Motor neuron (in vitro differentiated cells): ENCODE measurements around the gene SMDT1. TPM values are rescaled to one million over a fixed set of nuclear protein-coding genes. Genes with fewer than 3 reads are reported as not detected.
"Not testable (repeated sequence)": the region's sequence is repeated elsewhere in the genome, so short reads cannot be mapped to it uniquely, and the experiment has no call there.

Source experiments
- ATAC-seq, 8 experiments: fragments of 200-7000 bp; cut with Tn5 transposase; replicated peaks in 6 of 8; 2 replicates each; pipeline ENCODE4 v1.8.0; 2021; ENCODE audit warnings: mild to moderate bottlenecking in 8 of 8, moderate library complexity in 8 of 8
- H3K27ac ChIP-seq, 2 donors: fragments of 250-450 bp; sonication (Bioruptor Pico); 2 replicates each; pipeline ENCODE4 v1.9.0; 2021; ENCODE audit warnings: antibody characterized with exemption in 2 of 2, mild to moderate bottlenecking in 2 of 2, moderate library complexity in 1 of 2
- H3K4me1 ChIP-seq, 2 donors: fragments of 250-450 bp; sonication (Bioruptor Pico); replicated peaks in 1 of 2; 2 replicates each; pipeline ENCODE4 v1.6.1; 2021; ENCODE audit warnings: antibody characterized with exemption in 2 of 2, mild to moderate bottlenecking in 2 of 2, moderate library complexity in 1 of 2
- H3K4me3 ChIP-seq, 5 donors: fragments of 250-450 bp; sonication (Bioruptor Pico); 2 replicates each; pipeline ENCODE4 v1.9.0; 2021; ENCODE audit warnings: antibody characterized with exemption in 5 of 5, mild to moderate bottlenecking in 5 of 5, moderate library complexity in 4 of 5
- WGBS, 10 experiments: fragments of 450-650 bp; shearing (Covaris generic); methylation state at CpG; one replicate each; pipeline ENCODE4 v1.0.0; 2022; 5-methylcytosine and 5-hydroxymethylcytosine counted together
- in situ Hi-C, 9 experiments: fragments of 400-800 bp; cut with MboI; loops; one replicate each; pipeline ENCODE4 v1.15.0; 2021; ENCODE audit warnings: low sequenced_read_pairs in 9 of 9, low pct_unique_long_range_greater_than_20kb in 2 of 9; ENCODE audit not compliant: unreplicated experiment in 9 of 9
- total RNA-seq, 8 experiments: library from RNA; unstranded; fragments of 300-600 nt; gene quantifications; 2 replicates each; pipeline versions ENCODE4 v1.2.3 to v1.2.4, GENCODE V29; 2022

Gene SMDT1
- total RNA-seq, 8 experiments from 2014 or later, result 6.9 to 28.5 (median 20.8) TPM

DNA sequence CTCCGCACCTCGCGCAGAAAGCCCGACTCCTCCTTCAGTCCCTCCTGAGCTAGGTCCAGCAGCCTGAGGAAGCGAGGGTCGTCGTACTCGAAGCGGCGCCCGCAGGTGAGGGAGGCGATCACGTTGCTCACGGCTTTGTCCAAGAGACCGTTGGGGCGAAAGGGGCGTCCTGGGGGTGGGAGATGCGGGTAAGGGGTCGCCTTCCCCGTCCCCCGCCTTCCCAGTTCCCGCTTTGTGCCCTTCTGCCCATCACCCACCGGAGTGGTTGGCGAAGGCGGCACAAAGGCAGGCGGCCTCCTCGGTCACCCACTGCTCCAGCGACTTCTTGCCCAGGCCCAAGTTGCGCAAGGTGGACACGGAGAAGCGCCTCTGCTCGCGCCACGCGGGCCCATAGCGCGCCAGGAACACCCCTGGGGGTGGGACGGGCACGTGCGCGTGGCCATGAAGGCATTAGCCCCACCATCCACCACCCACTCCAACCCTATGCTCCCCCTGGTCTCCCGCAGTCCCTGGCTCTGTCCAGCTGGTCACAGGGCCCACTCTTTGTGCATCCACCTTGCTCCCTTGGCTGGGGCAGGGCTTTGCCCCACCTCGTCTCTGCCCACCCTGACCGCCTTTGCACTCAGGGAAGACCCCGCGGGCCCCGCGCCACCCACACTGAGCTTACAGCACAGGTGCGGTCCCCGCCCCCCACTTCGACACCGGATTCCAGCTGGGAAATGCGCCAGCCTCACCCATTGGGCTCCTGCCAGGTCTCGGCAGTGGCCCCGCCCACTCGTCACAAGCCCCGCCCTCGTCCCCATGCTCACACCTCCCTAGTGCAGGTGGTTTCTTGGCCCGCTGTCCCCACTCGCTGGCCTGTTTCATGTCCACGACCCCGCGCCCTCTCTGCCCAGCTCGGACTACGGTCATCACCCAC lies 49.5 kb downstream of the SMDT1 start:
- in situ Hi-C loops, H3K27ac ChIP-seq, H3K4me1 ChIP-seq, H3K4me3 ChIP-seq: not testable (repeated sequence)
- WGBS, 10 experiments, result no CpG with 5 or more reads among the region's 65 CpGs
- ATAC-seq, result peak in 3 of 8 experiments; percentile 13 to 20 (median 19)

GRCh38 chr22:42130182-42130581 lies 50.7 kb downstream of the SMDT1 start:
- H3K4me1 ChIP-seq, ATAC-seq, H3K4me3 ChIP-seq, in situ Hi-C loops, H3K27ac ChIP-seq: not testable (repeated sequence)
- no CpG with 5 or more reads among the region's 7 CpGs for WGBS, 10 experiments

DNA sequence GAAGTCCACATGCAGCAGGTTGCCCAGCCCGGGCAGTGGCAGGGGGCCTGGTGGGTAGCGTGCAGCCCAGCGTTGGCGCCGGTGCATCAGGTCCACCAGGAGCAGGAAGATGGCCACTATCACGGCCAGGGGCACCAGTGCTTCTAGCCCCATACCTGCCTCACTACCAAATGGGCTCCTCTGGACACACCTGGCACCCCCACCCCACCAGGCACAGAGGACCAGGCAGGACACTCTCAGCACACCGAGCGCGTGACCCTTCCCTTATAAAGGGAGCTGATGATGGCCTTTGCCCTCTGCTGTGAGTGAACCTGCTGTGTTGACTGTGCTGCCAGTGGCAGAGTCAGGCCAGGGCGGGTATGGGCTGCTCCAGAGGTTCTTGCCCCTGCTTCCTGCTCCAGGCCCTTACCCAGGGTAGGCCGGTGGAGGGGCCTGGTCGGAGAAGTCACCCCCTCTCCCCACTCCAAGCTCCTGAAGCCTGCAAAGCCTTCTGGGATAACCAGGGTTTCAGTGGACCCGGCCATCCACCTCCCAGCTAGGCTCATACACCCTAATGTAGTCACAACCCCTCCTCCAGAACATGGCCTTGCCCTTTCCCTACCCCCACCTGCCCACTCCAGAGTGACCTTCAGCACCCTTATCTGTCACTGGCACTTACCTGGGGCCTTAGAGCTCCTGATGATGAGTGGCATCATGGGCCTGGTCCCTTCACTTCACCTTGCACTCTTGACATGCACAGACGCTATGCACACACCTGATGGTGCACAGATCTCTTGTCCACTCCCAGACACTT lies 51.3 kb downstream of the SMDT1 start, which contains the start of gene CYP2D6:
Gene CYP2D6 (minus strand): TSS at position 172 of the 793 bp plus-strand sequence. CDS start 19 bp downstream, at position 153.
- H3K4me1 ChIP-seq, H3K4me3 ChIP-seq, H3K27ac ChIP-seq, in situ Hi-C loops: not testable (repeated sequence)
- WGBS, 10 experiments, result 96% methylated on average over 4 of the region's 14 CpGs; no CpG with 5 or more reads in 9 of the 10 experiments
- ATAC-seq, result peak in 1 of 8 experiments; percentile 8

DNA sequence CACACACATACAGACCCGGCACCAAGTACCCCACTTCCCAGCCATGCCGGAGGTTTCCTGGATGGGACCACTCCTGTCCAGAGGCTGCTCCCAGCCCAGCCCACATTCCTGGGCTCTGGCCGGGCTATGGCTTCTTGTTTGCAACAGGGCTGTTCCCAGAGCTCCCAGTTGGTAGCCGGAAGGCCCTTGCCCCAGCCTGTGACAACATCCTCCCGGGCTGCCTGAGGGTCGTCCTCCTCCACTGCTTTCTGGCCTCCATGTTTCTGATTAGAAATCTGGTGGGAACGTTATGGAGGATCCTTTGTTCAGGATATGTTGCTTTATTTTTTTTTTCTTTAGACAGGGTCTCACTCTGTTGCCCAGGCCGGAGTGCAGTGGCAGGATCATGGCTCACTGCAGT lies 52.1 kb downstream of the SMDT1 start:
- ATAC-seq, result no peak
- H3K27ac ChIP-seq, result no peak overlapping the region
- in situ Hi-C loops, result no loop called here
- no peak overlapping the region for H3K4me3 ChIP-seq
- 33 to 100% (median 72%) methylated on average over 1 to 6 of the region's 8 CpGs; no CpG with 5 or more reads in 4 of the 10 experiments for WGBS, 10 experiments
- H3K4me1 ChIP-seq, result peaks cover 0 to 5% of the 10 kb centered on the region in 2 donors

GRCh38 chr22:42132457-42132856 lies 53.0 kb downstream of the SMDT1 start:
- 60 to 89% (median 78%) methylated on average over 2 to 10 of the region's 13 CpGs; no CpG with 5 or more reads in 4 of the 10 experiments for WGBS, 10 experiments
- no peak for ATAC-seq

More at GRCh38 chr22:42132457-42132856, 53.0 kb downstream of the SMDT1 start:
- in situ Hi-C loops, result no loop called here
- Histone ChIP-seq H3K4me1 (peaks cover 0 to 5% of the 10 kb centered on the region in 2 donors), H3K4me3 (no peak overlapping the region), H3K27ac (no peak overlapping the region)

Other genes with a start within 250 kb of the SMDT1 start
- 100 to 1,000 TPM in 6 of 8 experiments, 10 to 100 TPM in 2; 40.9 to 173 (median 120) TPM for gene SREBF2, start 246.6 kb upstream of the SMDT1 start, total RNA-seq
- gene SHISA8, start 164.6 kb upstream of the SMDT1 start, total RNA-seq, result under 1 TPM in 3 of 8 experiments, not detected in 5; 0.11 to 0.27 (median 0.13) TPM
- gene TNFRSF13C, start 152.9 kb upstream of the SMDT1 start, total RNA-seq, result 1 to 10 TPM in 1 of 8 experiments, under 1 TPM in 6, not detected in 1; 0.22 to 1.1 (median 0.63) TPM
- gene CENPM, start 132.5 kb upstream of the SMDT1 start, total RNA-seq, result 10 to 100 TPM in 3 of 8 experiments, 1 to 10 TPM in 5; 1.4 to 28.1 (median 4.4) TPM
- 100 to 1,000 TPM in 4 of 8 experiments, 10 to 100 TPM in 1, 1 to 10 TPM in 2, under 1 TPM in 1; 0.92 to 119 (median 93.3) TPM for gene SEPTIN3, start 110.3 kb upstream of the SMDT1 start, total RNA-seq
- gene WBP2NL, start 80.9 kb upstream of the SMDT1 start, total RNA-seq, result 1 to 10 TPM in 1 of 8 experiments, under 1 TPM in 6, not detected in 1; 0.05 to 1.0 (median 0.42) TPM
- gene NAGA, start 8.9 kb upstream of the SMDT1 start, total RNA-seq, result 10 to 100 TPM in 5 of 8 experiments, 1 to 10 TPM in 3; 6.6 to 23.5 (median 11.4) TPM
- 10 to 100 TPM in 3 of 8 experiments, 1 to 10 TPM in 1, under 1 TPM in 4; 0.36 to 18.5 (median 1.1) TPM for gene PHETA2, start 5.5 kb upstream of the SMDT1 start, total RNA-seq
- 100 to 1,000 TPM in 5 of 8 experiments, 10 to 100 TPM in 3; 86.9 to 151 (median 105) TPM for gene NDUFA6, start 11.1 kb downstream of the SMDT1 start, total RNA-seq
- gene CYP2D6, start 51.1 kb downstream of the SMDT1 start, total RNA-seq, result 1 to 10 TPM in 7 of 8 experiments, under 1 TPM in 1; 0.66 to 4.0 (median 1.8) TPM
- gene TCF20, start 191.0 kb downstream of the SMDT1 start, total RNA-seq, result 10 to 100 TPM; 27.1 to 46.3 (median 42.1) TPM